Activated CD4-positive, alpha-beta memory T cell treated with anti-CD3 and anti-CD28 coated beads, Interleukin-2, amount 10 ng/mL, durations not matched to agents 7 days and 5 days (primary cell): Measurements from ENCODE around the gene GGT1. TPM values are rescaled to one million over a fixed set of nuclear protein-coding genes. Genes with fewer than 3 reads are reported as not detected.
"Not testable (repeated sequence)": the region's sequence is repeated elsewhere in the genome, so short reads cannot be mapped to it uniquely, and the experiment has no call there.

ENCODE experiments used
- CTCF ChIA-PET: fragments of 350-600 bp; sonication (Branson Sonifier 250); formaldehyde crosslinking; loops from one replicate; lab custom pipeline; 2021; ENCODE audit warnings: antibody characterized with exemption, inconsistent platforms; lab: Charles Lee
- POLR2A ChIA-PET: fragments of 350-600 bp; sonication (Branson Sonifier 250); formaldehyde crosslinking; loops from one replicate; lab custom pipeline; 2021; ENCODE audit warnings: antibody characterized with exemption; lab: Charles Lee
- DNase-seq: peaks from one replicate; pipeline ENCODE4 v3.0.0-alpha.2; 2020
- H3K27ac Mint-ChIP-seq: one replicate; pipeline ENCODE4 v1.8.0; 2021; ENCODE audit warnings: mild to moderate bottlenecking, mixed read lengths
- H3K27me3 Mint-ChIP-seq: one replicate; pipeline ENCODE4 v1.8.0; 2021; ENCODE audit warnings: mixed read lengths
- H3K36me3 Mint-ChIP-seq: one replicate; pipeline ENCODE4 v1.8.0; 2021; ENCODE audit warnings: low read depth, mixed read lengths
- H3K4me1 Mint-ChIP-seq: one replicate; pipeline ENCODE4 v1.8.0; 2021; ENCODE audit warnings: mixed read lengths
- H3K4me3 Mint-ChIP-seq: one replicate; pipeline ENCODE4 v1.8.0; 2021; ENCODE audit warnings: mild to moderate bottlenecking, mixed read lengths
- H3K9me3 Mint-ChIP-seq: one replicate; pipeline ENCODE4 v1.8.0; 2021; ENCODE audit warnings: mixed read lengths
- total RNA-seq, 2 experiments: library from RNA; stranded (reverse); gene quantifications; one replicate each; pipeline ENCODE4 v1.2.3, GENCODE V29; 2021

GGT1 gene
- total RNA-seq, 2 experiments from 2014 or later: 64.6 to 68.4 TPM

- H3K9me3 Mint-ChIP-seq, POLR2A ChIA-PET, DNase-seq, H3K27me3 Mint-ChIP-seq, H3K27ac Mint-ChIP-seq, H3K36me3 Mint-ChIP-seq, H3K4me3 Mint-ChIP-seq, H3K4me1 Mint-ChIP-seq: not testable (repeated sequence)
- CTCF ChIA-PET: interaction anchor here (0.7 kb wide), 1 partner anchor 57 kb away, joined by 5 read pairs; no protein-coding TSS in a partner anchor
These were observed 39.3 kb downstream of the GGT1 start for GRCh38 chr22:24642307-24642706.

DNA sequence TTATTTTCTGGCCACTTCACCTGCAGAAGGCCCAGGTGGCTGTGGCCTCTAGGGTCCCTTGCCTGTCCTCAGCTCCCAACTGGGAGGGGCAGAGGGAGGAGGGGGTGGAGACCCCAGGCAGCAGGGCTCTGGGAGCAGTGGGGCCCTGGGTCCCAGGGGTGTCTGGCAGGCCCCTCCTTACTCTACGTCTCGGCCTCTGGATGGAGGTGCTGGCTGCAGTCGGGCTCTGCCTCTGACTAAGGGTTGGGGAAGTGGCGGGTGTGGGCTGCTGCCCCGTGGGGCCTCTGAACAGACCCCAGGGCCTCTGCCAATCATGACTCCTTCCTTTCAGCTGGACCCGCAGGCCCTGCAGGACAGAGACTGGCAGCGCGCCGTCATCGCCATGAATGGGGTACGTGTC, 41.4 kb downstream of the GGT1 start:
- CTCF ChIA-PET, POLR2A ChIA-PET, H3K4me3 Mint-ChIP-seq, H3K9me3 Mint-ChIP-seq, H3K27ac Mint-ChIP-seq, H3K27me3 Mint-ChIP-seq, H3K36me3 Mint-ChIP-seq, DNase-seq, H3K4me1 Mint-ChIP-seq: not testable (repeated sequence)

- H3K27ac Mint-ChIP-seq, CTCF ChIA-PET, DNase-seq, POLR2A ChIA-PET, H3K9me3 Mint-ChIP-seq, H3K4me1 Mint-ChIP-seq, H3K4me3 Mint-ChIP-seq, H3K27me3 Mint-ChIP-seq, H3K36me3 Mint-ChIP-seq: not testable (repeated sequence)
These were observed 42.7 kb downstream of the GGT1 start for GRCh38 chr22:24645408-24646399.

DNA sequence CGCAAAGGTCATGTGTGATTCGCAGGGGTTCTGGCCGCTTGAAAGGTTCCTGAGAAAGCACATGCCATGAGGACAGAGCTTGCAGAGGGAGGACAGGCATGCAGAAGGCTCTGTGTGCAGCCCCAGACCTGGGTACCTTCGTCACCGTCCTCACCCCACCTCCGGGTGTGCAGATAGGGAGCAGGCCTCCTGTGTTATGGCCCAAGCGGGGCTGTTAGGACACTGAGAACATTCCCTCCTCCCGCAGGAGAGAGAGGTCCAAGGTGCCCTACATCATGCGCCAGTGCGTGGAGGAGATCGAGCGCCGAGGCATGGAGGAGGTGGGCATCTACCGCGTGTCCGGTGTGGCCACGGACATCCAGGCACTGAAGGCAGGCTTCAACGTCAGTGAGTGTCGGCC, 43.8 kb downstream of the GGT1 start:
- DNase-seq, H3K36me3 Mint-ChIP-seq, CTCF ChIA-PET, H3K27ac Mint-ChIP-seq, H3K4me3 Mint-ChIP-seq, H3K4me1 Mint-ChIP-seq, POLR2A ChIA-PET, H3K9me3 Mint-ChIP-seq, H3K27me3 Mint-ChIP-seq: not testable (repeated sequence)

DNA sequence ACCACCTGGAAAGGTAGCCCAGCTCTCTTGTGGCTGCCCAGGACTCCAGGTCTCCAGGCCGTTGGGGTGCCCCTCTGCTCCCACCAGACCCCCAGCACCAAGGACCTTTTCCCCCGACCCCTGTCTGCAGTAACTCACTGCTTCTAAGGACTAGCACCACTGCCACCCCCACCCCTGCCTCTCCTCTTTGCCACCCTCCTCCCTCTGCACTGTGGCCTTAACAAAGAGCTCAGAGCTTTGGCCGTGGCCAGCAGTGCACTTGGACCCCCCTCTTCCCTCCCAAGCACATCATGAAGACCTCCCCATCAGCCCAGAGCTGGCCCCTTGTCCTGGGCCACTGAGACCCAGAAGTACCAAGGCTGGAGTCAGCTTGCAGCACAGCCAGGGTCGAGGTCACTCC, 46.4 kb downstream of the GGT1 start:
- POLR2A ChIA-PET, H3K4me1 Mint-ChIP-seq, H3K36me3 Mint-ChIP-seq: not testable (repeated sequence)

GRCh38 chr22:24650884-24651283, 47.9 kb downstream of the GGT1 start:
- H3K4me3 Mint-ChIP-seq, POLR2A ChIA-PET, H3K4me1 Mint-ChIP-seq, CTCF ChIA-PET, H3K9me3 Mint-ChIP-seq, H3K27me3 Mint-ChIP-seq, H3K27ac Mint-ChIP-seq, H3K36me3 Mint-ChIP-seq: not testable (repeated sequence)
- peak; percentile 75 for DNase-seq

More for the DNA sequence above, 46.4 kb downstream of the GGT1 start:
- H3K4me3 Mint-ChIP-seq, H3K9me3 Mint-ChIP-seq, DNase-seq, H3K27me3 Mint-ChIP-seq, CTCF ChIA-PET, H3K27ac Mint-ChIP-seq: not testable (repeated sequence)

- H3K4me1 Mint-ChIP-seq, CTCF ChIA-PET, H3K27ac Mint-ChIP-seq, H3K36me3 Mint-ChIP-seq, DNase-seq, POLR2A ChIA-PET, H3K4me3 Mint-ChIP-seq, H3K9me3 Mint-ChIP-seq: not testable (repeated sequence)
- H3K27me3 Mint-ChIP-seq: peaks cover 18% of the 10 kb centered on the region
These were observed 62.4 kb downstream of the GGT1 start for GRCh38 chr22:24665395-24665794.

DNA sequence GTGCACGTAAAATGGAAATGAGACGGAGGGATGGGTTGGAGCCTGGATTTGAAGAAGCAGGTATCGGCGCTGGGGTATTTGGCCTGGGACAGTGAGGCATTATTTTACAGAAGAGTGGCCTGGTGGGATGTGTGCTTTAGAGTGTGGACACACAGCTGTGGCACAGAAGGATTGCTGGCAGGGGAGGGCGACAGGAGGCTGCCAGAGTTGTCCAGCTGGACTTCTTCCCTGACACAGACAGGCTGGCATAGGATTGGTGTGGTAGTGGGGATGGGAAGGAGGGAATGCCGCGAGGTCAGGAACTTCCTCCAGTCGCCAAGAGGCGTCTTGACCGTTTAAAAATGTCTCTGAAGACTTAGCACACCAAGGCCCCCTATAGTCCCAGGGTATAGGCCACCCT, 64.9 kb downstream of the GGT1 start:
- H3K36me3 Mint-ChIP-seq, CTCF ChIA-PET, H3K27ac Mint-ChIP-seq, POLR2A ChIA-PET, H3K4me3 Mint-ChIP-seq, H3K4me1 Mint-ChIP-seq, DNase-seq, H3K9me3 Mint-ChIP-seq: not testable (repeated sequence)
- H3K27me3 Mint-ChIP-seq: peaks cover 23% of the 10 kb centered on the region

- H3K9me3 Mint-ChIP-seq, H3K4me1 Mint-ChIP-seq, H3K27ac Mint-ChIP-seq, H3K27me3 Mint-ChIP-seq, H3K4me3 Mint-ChIP-seq, DNase-seq, CTCF ChIA-PET, H3K36me3 Mint-ChIP-seq, POLR2A ChIA-PET: not testable (repeated sequence)
These were observed 69.5 kb downstream of the GGT1 start for GRCh38 chr22:24672532-24672931.

Other genes with a start within 250 kb of the GGT1 start
- gene ADORA2A, start 175.6 kb upstream of the GGT1 start, total RNA-seq: 10 to 100 TPM; 19.7 to 19.8 TPM
- under 1 TPM; 0.30 to 0.33 TPM for gene UPB1, start 107.9 kb upstream of the GGT1 start, total RNA-seq
- 100 to 1,000 TPM; 115 to 118 TPM for gene GUCD1, start 48.1 kb upstream of the GGT1 start, total RNA-seq
- gene SNRPD3, start 47.2 kb upstream of the GGT1 start, total RNA-seq: 10 to 100 TPM; 87.1 to 93.5 TPM
- gene LRRC75B, start 10.1 kb upstream of the GGT1 start, total RNA-seq: 1 to 10 TPM in 1 of 2 experiments, under 1 TPM in 1; 0.93 to 2.1 TPM
- gene PIWIL3, start 171.5 kb downstream of the GGT1 start, total RNA-seq: not detected
- gene SGSM1, start 203.0 kb downstream of the GGT1 start, total RNA-seq: under 1 TPM; 0.35 to 0.93 TPM